H7 (cell line): ENCODE data around the gene PLEKHG4. TPM values are rescaled to one million over a fixed set of nuclear protein-coding genes. Genes with fewer than 3 reads are reported as not detected.

Experiments used
- DNase-seq: peaks from one replicate; pipeline ENCODE4 v3.0.0; 2012
- H3K27me3 ChIP-seq: 2 replicates; pipeline ENCODE4 v1.6.0; 2011; ENCODE audit warnings: mild to moderate bottlenecking, low read length; ENCODE audit not compliant: control insufficient read depth, insufficient read depth
- H3K36me3 ChIP-seq: replicated peaks from 2 replicates; pipeline ENCODE4 v1.5.1; 2011; ENCODE audit warnings: low read length; ENCODE audit not compliant: control insufficient read depth, insufficient read depth
- H3K4me3 ChIP-seq: 2 replicates; pipeline ENCODE4 v1.5.1; 2011; ENCODE audit warnings: low read depth, mild to moderate bottlenecking, control low read depth, low read length, moderate library complexity; ENCODE audit not compliant: insufficient read depth
- total RNA-seq: library from RNA; depleted of rRNA; stranded (reverse); fragments of >200 nt; shearing (Covaris generic); gene quantifications from 2 replicates; pipeline ENCODE4 v1.2.3, GENCODE V29; 2014

The PLEKHG4 gene
- total RNA-seq, 1 experiment from 2014 or later, result 9.6 TPM

- peak; percentile 74 for DNase-seq
- H3K36me3 ChIP-seq, result peaks cover 12% of the 10 kb centered on the region
- H3K27me3 ChIP-seq, result no peaks in the 10 kb centered on the region
- no peak overlapping the region for H3K4me3 ChIP-seq
Measured at GRCh38 chr16:67241008-67241900, 38.1 kb upstream of the PLEKHG4 start.

DNA sequence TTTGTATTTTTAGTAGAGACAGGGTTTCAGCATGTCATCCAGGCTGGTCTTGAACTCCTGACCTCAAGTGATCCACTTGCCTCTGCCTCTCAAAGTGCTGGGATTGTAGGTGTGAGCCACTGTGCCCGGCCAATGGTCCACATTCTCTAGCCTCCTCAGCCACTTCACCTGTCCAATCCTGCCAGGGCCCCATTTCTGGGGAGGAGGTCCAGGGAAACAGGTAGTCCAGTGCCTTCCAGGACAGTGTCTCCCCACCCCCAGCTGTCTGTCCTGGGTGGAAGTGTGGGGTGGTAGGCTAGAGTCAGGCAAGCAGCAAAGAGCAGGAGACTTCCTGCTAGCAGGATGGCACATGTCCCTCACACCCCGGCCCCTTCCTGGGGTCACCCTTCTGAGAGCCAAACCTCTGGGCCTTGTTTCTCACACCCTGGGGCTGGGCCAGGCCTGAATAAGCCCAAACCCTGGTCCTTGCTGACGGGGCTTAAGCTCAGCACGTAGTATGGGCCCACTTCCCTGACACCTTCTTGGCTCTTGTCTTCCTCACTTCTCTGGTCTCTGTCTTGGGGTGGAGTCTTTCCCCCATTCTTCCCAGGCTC lies 37.1 kb upstream of the PLEKHG4 start:
- peaks cover 10% of the 10 kb centered on the region for H3K36me3 ChIP-seq
- no peak for DNase-seq
- H3K27me3 ChIP-seq, result no peaks in the 10 kb centered on the region
- H3K4me3 ChIP-seq, result no peak overlapping the region

GRCh38 chr16:67243481-67243880 lies 35.9 kb upstream of the PLEKHG4 start:
- peaks cover 9% of the 10 kb centered on the region for H3K27me3 ChIP-seq
- DNase-seq, result no peak

DNA sequence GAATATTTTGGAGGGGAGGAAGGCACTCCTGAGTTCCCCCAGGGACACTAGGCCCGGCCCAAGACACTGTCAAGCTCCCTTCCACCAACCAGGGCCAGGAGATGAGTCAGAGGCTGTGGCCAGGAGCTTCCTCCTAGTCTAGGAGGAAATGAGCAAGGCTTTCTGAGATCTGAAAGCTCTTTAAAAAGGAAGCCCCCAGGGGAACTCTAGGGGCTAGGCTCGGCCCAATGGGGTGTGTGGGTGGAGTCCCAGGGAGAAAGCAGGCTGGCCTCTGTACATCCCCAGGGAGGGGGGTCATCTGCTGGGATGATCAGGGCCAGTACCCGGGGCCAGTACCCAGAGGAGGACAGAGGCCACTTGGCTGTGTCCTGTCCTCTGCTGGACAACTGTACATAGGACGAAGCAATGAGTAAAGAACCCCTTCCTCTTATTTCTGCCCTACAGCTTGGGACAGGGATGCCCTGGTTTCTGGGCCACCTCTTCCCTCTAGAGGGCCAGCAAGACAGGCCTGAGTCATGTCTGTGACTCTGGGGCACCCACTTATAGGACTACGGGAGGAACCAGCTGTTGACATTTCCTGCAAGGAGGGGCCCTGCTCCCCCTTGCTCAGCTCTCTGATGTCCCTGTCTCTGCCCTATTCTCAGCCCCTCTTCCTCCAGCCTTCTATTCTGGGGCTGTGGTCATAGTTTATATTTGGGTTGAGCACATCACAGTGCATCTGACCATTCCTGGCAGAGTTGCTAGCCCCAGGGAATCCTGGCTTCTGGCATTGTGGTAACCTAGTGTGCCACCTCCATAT lies 34.7 kb upstream of the PLEKHG4 start:
- H3K27me3 ChIP-seq, result peaks cover 19% of the 10 kb centered on the region
- H3K36me3 ChIP-seq, result peaks cover under 1% of the 10 kb centered on the region
- DNase-seq, result no peak
- H3K4me3 ChIP-seq, result no peak overlapping the region

More at GRCh38 chr16:67243481-67243880, 35.9 kb upstream of the PLEKHG4 start:
- no peak overlapping the region for H3K4me3 ChIP-seq
- peaks cover 5% of the 10 kb centered on the region for H3K36me3 ChIP-seq

DNA sequence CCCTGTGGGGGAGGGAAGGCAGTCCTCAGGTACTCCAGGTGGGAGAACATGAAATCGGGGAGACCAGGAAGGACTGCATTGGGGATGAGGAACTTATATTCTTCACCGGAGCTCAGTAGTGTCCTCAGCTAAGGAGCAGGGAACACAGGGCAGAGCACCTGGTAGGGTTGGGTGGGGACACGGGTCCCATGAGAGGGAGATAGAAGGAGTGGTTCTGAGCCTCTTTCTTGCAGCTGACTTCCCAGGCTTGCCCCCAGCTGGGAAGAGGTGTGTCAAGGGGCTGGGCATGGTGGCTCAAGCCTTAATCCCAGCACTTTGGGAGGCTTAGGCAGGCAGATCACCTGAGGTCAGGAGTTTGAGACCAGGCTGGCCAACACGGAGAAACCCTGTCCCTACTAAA lies 34.1 kb upstream of the PLEKHG4 start:
- H3K36me3 ChIP-seq, result no peaks in the 10 kb centered on the region; the same call in 1 of the 2 replicates
- H3K27me3 ChIP-seq, result peaks cover 25% of the 10 kb centered on the region
- DNase-seq, result no peak
- H3K4me3 ChIP-seq, result no peak overlapping the region

DNA sequence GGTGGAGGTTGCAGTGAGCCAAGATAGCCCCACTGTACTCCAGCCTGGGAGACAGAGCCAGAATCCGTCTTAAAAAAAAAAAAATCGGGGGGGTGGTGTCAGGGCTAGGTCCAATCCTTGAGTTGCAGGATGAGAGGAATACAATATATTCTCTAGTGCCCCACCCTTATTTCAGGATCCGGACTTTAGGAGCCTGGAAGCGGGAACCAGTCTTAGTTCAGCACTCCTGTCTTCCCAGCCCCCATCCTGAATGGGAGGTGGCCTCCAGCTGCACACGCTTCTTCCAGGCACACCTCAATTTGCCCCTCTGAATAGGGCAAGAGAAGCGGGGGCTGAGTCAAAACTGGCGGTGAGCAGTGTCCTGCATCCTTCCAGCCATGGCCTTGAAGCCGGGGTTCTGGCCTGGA lies 33.7 kb upstream of the PLEKHG4 start:
- Histone ChIP-seq H3K27me3 (peaks cover 28% of the 10 kb centered on the region), H3K36me3 (no peaks in the 10 kb centered on the region; the same call in 1 of the 2 replicates), H3K4me3 (peak overlapping the region; percentile 99)
- DNase-seq, result no peak

DNA sequence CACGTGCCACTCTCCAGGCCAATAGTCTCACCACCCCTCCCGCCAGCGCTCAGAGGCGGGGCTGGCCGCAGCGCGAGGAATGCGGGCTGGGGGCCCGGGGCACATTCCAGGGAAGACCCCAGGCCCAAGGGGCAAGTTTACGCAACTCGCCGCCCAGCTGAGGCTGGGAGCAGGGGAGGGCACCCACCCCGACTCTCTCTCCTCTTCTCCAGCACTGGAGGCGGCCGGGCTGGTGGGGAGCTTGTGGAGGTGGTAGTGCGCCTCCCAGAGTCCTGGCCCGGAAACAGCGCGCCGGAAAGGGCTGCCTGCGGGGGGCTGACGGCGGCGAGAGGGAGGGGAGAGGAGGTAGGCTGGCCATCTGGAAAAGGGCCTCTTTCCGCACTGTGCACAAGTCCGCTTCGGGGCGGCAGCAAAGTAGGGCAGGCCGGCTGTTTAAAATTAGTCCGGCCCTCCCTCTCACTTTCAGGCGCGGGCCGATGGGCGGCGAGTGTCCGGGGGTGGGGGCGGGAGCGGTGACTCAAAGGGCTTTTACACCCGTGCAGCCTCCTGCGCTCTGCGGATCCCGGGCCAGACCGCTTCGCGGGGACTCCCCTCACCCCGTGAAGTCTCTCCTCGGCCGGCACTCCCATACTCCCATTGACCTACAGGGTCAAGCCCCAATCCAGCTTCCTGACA lies 33.1 kb upstream of the PLEKHG4 start:
- peaks cover 28% of the 10 kb centered on the region for H3K27me3 ChIP-seq
- H3K36me3 ChIP-seq, result no peaks in the 10 kb centered on the region; the same call in 1 of the 2 replicates

DNA sequence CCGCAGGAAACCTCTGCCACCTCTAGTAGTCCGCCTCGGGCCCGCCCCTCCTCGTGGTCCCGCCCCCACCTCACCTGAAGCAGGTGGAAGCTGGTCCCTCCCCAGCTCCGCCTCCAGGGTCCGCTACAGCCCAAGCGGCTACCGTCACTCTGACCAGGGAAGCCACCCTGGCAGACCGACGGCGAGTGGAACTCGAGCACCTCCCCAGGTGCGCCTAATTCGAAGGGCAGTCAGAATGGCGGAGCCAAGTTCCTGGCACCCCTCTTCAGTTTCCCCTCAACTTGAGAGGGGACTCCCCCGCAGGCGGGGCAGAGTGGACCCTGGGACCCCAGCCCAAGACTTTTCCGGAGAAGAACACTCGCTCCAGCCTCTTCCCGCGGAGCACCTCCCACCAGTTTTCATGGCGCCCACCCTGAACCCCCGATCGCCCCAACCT lies 32.6 kb upstream of the PLEKHG4 start:
- H3K4me3 ChIP-seq, result peak overlapping the region; percentile 99
- no peaks in the 10 kb centered on the region; the same call in 1 of the 2 replicates for H3K36me3 ChIP-seq
- DNase-seq, result peak; percentile 97
- peaks cover 28% of the 10 kb centered on the region for H3K27me3 ChIP-seq

More for the DNA sequence above, 33.1 kb upstream of the PLEKHG4 start:
- peak overlapping the region; percentile 99 for H3K4me3 ChIP-seq
- DNase-seq, result peak; percentile 93

DNA sequence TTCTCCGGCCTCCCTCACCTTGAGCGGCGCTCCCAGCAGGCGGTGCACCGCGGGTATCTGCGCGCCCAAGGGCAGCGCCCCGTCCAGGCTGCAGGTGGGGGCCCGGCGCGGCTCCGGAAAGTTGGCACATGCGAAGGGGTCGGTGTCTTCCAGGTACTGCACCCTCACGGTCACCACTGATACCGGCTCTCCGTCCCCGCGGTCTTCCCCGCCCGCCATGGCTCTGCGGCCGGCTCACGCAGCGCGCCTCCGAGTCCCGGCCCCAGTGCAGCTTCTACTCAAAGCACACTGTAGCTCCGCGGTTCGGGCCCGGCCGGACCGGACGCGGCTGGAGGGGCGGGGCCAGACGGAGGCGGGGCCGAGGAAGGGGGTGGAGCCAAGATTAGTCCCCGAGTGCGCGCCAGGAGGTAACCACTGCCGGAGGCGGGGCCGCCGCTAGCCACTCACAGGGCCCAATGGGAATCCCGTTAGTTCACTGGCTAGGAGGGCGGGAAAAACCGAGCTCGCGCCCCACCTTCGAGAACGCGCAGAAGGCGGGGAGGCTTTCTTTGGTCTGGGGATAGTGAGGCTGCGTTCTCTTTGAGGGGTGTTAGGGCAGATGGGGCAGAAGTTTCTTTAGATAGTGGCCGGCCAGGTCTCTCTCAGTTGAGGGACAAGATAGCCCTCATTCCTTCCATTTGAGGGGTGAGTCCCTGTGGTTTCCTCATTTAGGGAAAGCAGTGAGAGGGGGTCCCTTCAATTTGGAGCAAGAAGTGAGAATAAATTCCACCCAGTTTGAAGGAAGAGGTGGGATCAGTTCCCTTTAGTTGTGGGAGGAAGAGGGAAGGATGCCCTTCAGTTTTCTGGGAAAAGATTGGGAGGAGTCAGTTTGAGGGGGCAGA lies 31.9 kb upstream of the PLEKHG4 start, which contains the start of gene FHOD1:
Gene FHOD1, minus strand, starts transcription at position 290 of the 881 bp plus-strand sequence. Its CDS starts 71 bp downstream, at position 219.
- peak; percentile 97 for DNase-seq
- Histone ChIP-seq H3K4me3 (peak within 1 kb of the TSS; percentile 99), H3K27me3 (peaks cover 28% of the 10 kb centered on the region), H3K36me3 (no peaks in the 10 kb centered on the region; the same call in none of the 2 replicates)

- Histone ChIP-seq H3K36me3 (peaks cover 2% of the 10 kb centered on the region), H3K27me3 (peaks cover 28% of the 10 kb centered on the region), H3K4me3 (peak overlapping the region; percentile 67)
- no peak for DNase-seq
Measured at GRCh38 chr16:67248073-67248400, 31.3 kb upstream of the PLEKHG4 start.

DNA sequence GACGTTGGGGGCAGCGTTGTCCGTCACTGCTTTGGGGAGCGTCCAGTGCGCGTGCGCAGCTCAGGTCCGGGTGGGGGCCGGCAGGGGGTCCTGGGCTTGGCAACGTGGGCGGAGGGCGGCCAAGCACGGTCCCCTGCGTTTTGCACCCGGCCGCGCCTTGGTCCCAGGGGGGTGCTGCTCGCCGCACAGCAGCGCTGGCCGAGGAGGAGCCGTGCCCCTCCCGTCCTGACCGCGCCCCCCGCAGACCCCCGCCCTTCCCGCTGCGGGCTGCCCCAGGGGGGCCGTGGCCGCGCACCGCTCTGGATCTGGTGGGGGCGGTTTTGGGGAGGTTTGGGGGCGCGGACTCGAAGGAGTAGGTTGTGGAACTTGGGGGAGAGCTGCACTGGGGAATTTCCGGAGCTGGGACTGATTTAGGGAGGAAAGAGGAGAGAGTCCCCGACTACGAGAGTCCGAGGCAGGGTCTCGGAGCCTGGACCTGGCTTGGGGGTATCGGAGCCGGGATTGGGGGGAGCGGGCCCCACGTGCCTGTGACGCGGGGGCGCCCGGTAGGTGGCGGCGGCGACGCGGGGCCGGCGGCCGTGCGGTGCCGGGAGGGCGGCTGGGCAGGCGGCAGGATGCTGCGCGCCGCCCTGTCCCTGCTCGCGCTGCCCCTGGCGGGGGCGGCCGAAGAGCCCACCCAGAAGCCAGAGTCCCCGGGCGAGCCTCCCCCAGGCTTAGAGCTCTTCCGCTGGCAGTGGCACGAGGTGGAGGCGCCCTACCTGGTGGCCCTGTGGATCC lies 30.7 kb upstream of the PLEKHG4 start, which contains the start of gene SLC9A5:
Gene SLC9A5, plus strand, starts transcription at position 579 of the 777 bp plus-strand sequence. Its CDS starts 36 bp downstream, at position 615.
- peak; percentile 84 for DNase-seq
- peaks cover 2% of the 10 kb centered on the region for H3K36me3 ChIP-seq

GRCh38 chr16:67249178-67250044 lies 29.9 kb upstream of the PLEKHG4 start:
- no peak for DNase-seq
- Histone ChIP-seq H3K4me3 (peak overlapping the region; percentile 67), H3K36me3 (peaks cover 2% of the 10 kb centered on the region; the same call in 1 of the 2 replicates), H3K27me3 (peaks cover 28% of the 10 kb centered on the region)

More for the DNA sequence above, 30.7 kb upstream of the PLEKHG4 start, which contains the start of gene SLC9A5:
- peaks cover 28% of the 10 kb centered on the region for H3K27me3 ChIP-seq
- H3K4me3 ChIP-seq, result peak within 1 kb of the TSS; percentile 67
